Endothelial cell of umbilical vein (primary cell): Measurements from ENCODE around the gene CNOT4. TPM values are rescaled to one million over a fixed set of nuclear protein-coding genes. Genes with fewer than 3 reads are reported as not detected.

Source experiments
- BruUV-seq: library from RNA; stranded (reverse); fragments of 400-500 nt; replicated peaks from 2 replicates; lab custom pipeline; 2021; lab: Mats Ljungman, UMichigan
- CTCF ChIA-PET: fragments of 300-600, 350-600 bp; sonication (Branson Sonifier 250); formaldehyde crosslinking; loops from one replicate; lab custom pipeline; 2021; ENCODE audit warnings: antibody characterized with exemption, inconsistent platforms; lab: Charles Lee
- POLR2A ChIA-PET: fragments of 300-600, 350-600 bp; sonication (Branson Sonifier 250); formaldehyde crosslinking; loops from one replicate; lab custom pipeline; 2021; ENCODE audit warnings: antibody characterized with exemption, inconsistent platforms; lab: Charles Lee
- DNase-seq: peaks from one replicate; pipeline ENCODE4 v3.0.0-alpha.2; 2011; ENCODE audit warnings: low read depth, low spot score
- FAIRE-seq: peaks from 2 replicates; lab custom pipeline; 2011; peaks lifted over from hg19 to GRCh38; lab: Jason Lieb, UNC
- H2AFZ ChIP-seq: 2 replicates; pipeline ENCODE4 v1.6.0; 2012; ENCODE audit warnings: low read depth, low read length, control low read depth, inconsistent platforms
- H3K27ac ChIP-seq: 2 replicates; pipeline ENCODE4 v1.5.1; 2011; ENCODE audit warnings: low read depth, mild to moderate bottlenecking, control low read depth, low read length, moderate library complexity; ENCODE audit not compliant: insufficient read depth
- H3K27me3 ChIP-seq, 2 experiments: 2 replicates each; pipeline versions ENCODE4 v1.6.0 to v1.6.1; 2011; ENCODE audit warnings: low read length in 2 of 2, mixed read lengths in 1 of 2; ENCODE audit not compliant: control insufficient read depth in 2 of 2, insufficient read depth in 2 of 2
- H3K36me3 ChIP-seq, 2 experiments: 2 replicates in 1 of 2; 3 replicates in 1 of 2; pipeline ENCODE4 v1.5.1; 2011; ENCODE audit warnings: low read length in 2 of 2, mild to moderate bottlenecking in 1 of 2, moderate library complexity in 1 of 2; ENCODE audit not compliant: control insufficient read depth in 2 of 2, insufficient read depth in 2 of 2; ENCODE audit errors: extremely low read depth in 1 of 2
- H3K4me1 ChIP-seq: 3 replicates; pipeline ENCODE4 v1.5.1; 2011; ENCODE audit warnings: mild to moderate bottlenecking, low read length; ENCODE audit not compliant: control insufficient read depth, insufficient read depth; ENCODE audit errors: extremely low read depth
- H3K4me2 ChIP-seq: 2 replicates; pipeline ENCODE4 v1.6.1; 2011; ENCODE audit warnings: low read length, control low read depth, mixed read lengths; ENCODE audit not compliant: insufficient read depth
- H3K4me3 ChIP-seq, 3 experiments: fragments of 200-600 bp in 1 of 3; sonication (generic), shearing (Covaris generic) in 1 of 3; replicated peaks in 1 of 3; 2 replicates each; pipeline ENCODE4 v1.5.1; 2011 to 2016; ENCODE audit warnings: control low read depth in 3 of 3, low read length in 3 of 3, mild to moderate bottlenecking in 2 of 3, inconsistent platforms in 1 of 3, low read depth in 1 of 3, moderate library complexity in 1 of 3; ENCODE audit not compliant: insufficient read depth in 1 of 3
- H3K79me2 ChIP-seq: 2 replicates; pipeline ENCODE4 v1.6.0; 2012; ENCODE audit warnings: low read length, inconsistent platforms; ENCODE audit not compliant: control insufficient read depth, insufficient read depth
- H3K9ac ChIP-seq: replicated peaks from 2 replicates; pipeline ENCODE3; 2011; ENCODE audit warnings: low read length, control low read depth; ENCODE audit not compliant: insufficient read depth; ENCODE audit errors: extremely low read depth
- H3K9me1 ChIP-seq: replicated peaks from 3 replicates; pipeline ENCODE4 v1.6.0; 2011; ENCODE audit warnings: mild to moderate bottlenecking, low read length; ENCODE audit not compliant: control insufficient read depth, insufficient read depth; ENCODE audit errors: extremely low read depth
- H3K9me3 ChIP-seq: replicated peaks from 2 replicates; pipeline ENCODE4 v1.5.1; 2012; ENCODE audit warnings: low read length, inconsistent platforms; ENCODE audit not compliant: control insufficient read depth, insufficient read depth
- H4K20me1 ChIP-seq: replicated peaks from 2 replicates; pipeline ENCODE3; 2011; ENCODE audit warnings: mild to moderate bottlenecking, low read length; ENCODE audit not compliant: control insufficient read depth, insufficient read depth; ENCODE audit errors: extremely low read depth
- EZH2 ChIP-seq: IDR thresholded peaks from 2 replicates; pipeline ENCODE4 v1.6.1; 2012; ENCODE audit warnings: borderline replicate concordance, low read depth, mild to moderate bottlenecking, moderate library complexity, low read length, inconsistent platforms; ENCODE audit not compliant: severe bottlenecking
- FOS ChIP-seq: IDR thresholded peaks from 2 replicates; pipeline ENCODE4 v1.6.1; 2011; ENCODE audit warnings: mild to moderate bottlenecking, low read length, moderate library complexity, borderline replicate concordance; ENCODE audit not compliant: insufficient read depth
- GATA2 ChIP-seq: IDR thresholded peaks from 2 replicates; pipeline ENCODE4 v1.7.0; 2011; ENCODE audit warnings: low read depth, mild to moderate bottlenecking, moderate library complexity, mixed read lengths, low read length; ENCODE audit not compliant: insufficient read length, insufficient read depth
- JUN ChIP-seq: IDR thresholded peaks from 2 replicates; pipeline ENCODE4 v1.6.1; 2011; ENCODE audit warnings: borderline replicate concordance, low read depth; ENCODE audit not compliant: insufficient read length, insufficient read depth
- MAX ChIP-seq: IDR thresholded peaks from 2 replicates; pipeline ENCODE4 v1.6.1; 2011; ENCODE audit not compliant: insufficient read depth, insufficient read length
- MYC ChIP-seq: IDR thresholded peaks from one replicate; pipeline ENCODE4 v1.6.1; 2011; ENCODE audit warnings: mild to moderate bottlenecking, low read depth, low read length
- POLR2A ChIP-seq: IDR thresholded peaks from 2 replicates; pipeline ENCODE4 v1.6.1; 2012; ENCODE audit warnings: low read depth, mild to moderate bottlenecking, control low read depth, low read length
- POLR2AphosphoS5 ChIP-seq: IDR thresholded peaks from 2 replicates; pipeline ENCODE4 v1.6.1; 2012; ENCODE audit warnings: low read depth, mild to moderate bottlenecking, control low read depth, low read length, moderate library complexity; ENCODE audit not compliant: insufficient read depth
- dilution Hi-C: fragments of 300-500 bp; cut with MboI; formaldehyde crosslinking; loops from one replicate; pipeline ENCODE4 v1.15.0; 2019; ENCODE audit warnings: low sequenced_read_pairs; ENCODE audit not compliant: extremely low pct_ligation_motif_present
- intact Hi-C: fragments of 100-400 bp; cut with micrococcal nuclease; formaldehyde crosslinking; loops from one replicate; pipeline ENCODE4 v1.10.0; 2022
- polyA plus RNA-seq, 4 experiments: library from polyadenylated mRNA; depleted of rRNA in 3 of 4; stranded (reverse) in 3 of 4; unstranded in 1 of 4; fragments of >200 nt; gene quantifications; 2 replicates each; pipeline versions ENCODE4 v1.2.1 to v1.2.3, GENCODE V29; 2011 to 2012; ENCODE audit warnings: missing spikeins in 1 of 4
- total RNA-seq: library from RNA; stranded (reverse); gene quantifications from 2 replicates; pipeline ENCODE4 v1.2.3, GENCODE V29; 2021
- TF ChIP-seq, protein P1 (sequence below), 2 donors: IDR thresholded peaks; 1 replicate in 1 of 2; 2 replicates in 1 of 2; pipeline ENCODE4 v1.5.1; 2011; ENCODE audit warnings: low read length in 2 of 2, mild to moderate bottlenecking in 2 of 2, moderate library complexity in 2 of 2, control low read depth in 1 of 2, inconsistent platforms in 1 of 2, low read depth in 1 of 2; ENCODE audit not compliant: insufficient read depth in 1 of 2; ENCODE audit errors: extremely low read depth in 1 of 2

The CNOT4 gene
- total and polyA plus RNA-seq, 2 donors (not counting 3 experiments of a cell fraction or from before 2014, with no cell fraction given): 10.3 to 21.7 TPM

GRCh38 chr7:135414208-135414607, 95.7 kb downstream of the CNOT4 start:
- ChIA-PET POLR2A (no interaction called here), CTCF (interaction anchor here (0.6 to 1.9 kb wide), 17 partner anchors 9 to 400 kb away, joined by 3 to 9 read pairs (median 4); partner anchors contain the start of gene CNOT4)
- peaks cover 0 to 6% of the 10 kb centered on the region in 2 experiments for H3K36me3 ChIP-seq

More at GRCh38 chr7:135414208-135414607, 95.7 kb downstream of the CNOT4 start:
- Histone ChIP-seq H4K20me1 (peaks cover 4% of the 10 kb centered on the region), H3K9me3 (no peaks in the 10 kb centered on the region), H3K27me3 (no peaks in the 10 kb centered on the region), H3K9ac (no peak overlapping the region), H3K4me1 (peaks cover 15% of the 10 kb centered on the region), H3K27ac (no peak overlapping the region), H2AFZ (no peak overlapping the region), H3K4me3 (no peak overlapping the region), H3K79me2 (peaks cover 7% of the 10 kb centered on the region), H3K4me2 (no peak overlapping the region), H3K9me1 (no peaks in the 10 kb centered on the region)
- intact Hi-C loops (loop anchor here (1.0 to 2.0 kb wide), 3 partner anchors 95 to 144 kb away; no protein-coding TSS in a partner anchor), dilution Hi-C loops (no loop called here)
- FAIRE-seq: no peak
- TF ChIP-seq, protein P1, sequence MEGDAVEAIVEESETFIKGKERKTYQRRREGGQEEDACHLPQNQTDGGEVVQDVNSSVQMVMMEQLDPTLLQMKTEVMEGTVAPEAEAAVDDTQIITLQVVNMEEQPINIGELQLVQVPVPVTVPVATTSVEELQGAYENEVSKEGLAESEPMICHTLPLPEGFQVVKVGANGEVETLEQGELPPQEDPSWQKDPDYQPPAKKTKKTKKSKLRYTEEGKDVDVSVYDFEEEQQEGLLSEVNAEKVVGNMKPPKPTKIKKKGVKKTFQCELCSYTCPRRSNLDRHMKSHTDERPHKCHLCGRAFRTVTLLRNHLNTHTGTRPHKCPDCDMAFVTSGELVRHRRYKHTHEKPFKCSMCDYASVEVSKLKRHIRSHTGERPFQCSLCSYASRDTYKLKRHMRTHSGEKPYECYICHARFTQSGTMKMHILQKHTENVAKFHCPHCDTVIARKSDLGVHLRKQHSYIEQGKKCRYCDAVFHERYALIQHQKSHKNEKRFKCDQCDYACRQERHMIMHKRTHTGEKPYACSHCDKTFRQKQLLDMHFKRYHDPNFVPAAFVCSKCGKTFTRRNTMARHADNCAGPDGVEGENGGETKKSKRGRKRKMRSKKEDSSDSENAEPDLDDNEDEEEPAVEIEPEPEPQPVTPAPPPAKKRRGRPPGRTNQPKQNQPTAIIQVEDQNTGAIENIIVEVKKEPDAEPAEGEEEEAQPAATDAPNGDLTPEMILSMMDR (IDR thresholded peaks at IDR 0.05; ENCODE audit: extremely low read depth in 1 of 2, insufficient read depth in 1 of 2, low read depth in 1 of 2, low read length in 2 of 2): no peak
- TF ChIP-seq POLR2AphosphoS5 (no peak), MAX (no peak), EZH2 (no peak), MYC (no peak), GATA2 (no peak), FOS (no peak), POLR2A (no peak), JUN (no peak)
- BruUV-seq: no TSS peak
- no peak for DNase-seq
